K562 (cell line): ENCODE results near the gene TRANK1. TPM values are rescaled to one million over a fixed set of nuclear protein-coding genes. Genes with fewer than 3 reads are reported as not detected.

ENCODE experiments used
- ATAC-seq: fragments of 200-7000 bp; cut with Tn5 transposase; 3 replicates; pipeline ENCODE4 v1.9.1; 2020; ENCODE audit warnings: moderate library complexity
- BruUV-seq: library from RNA; stranded (reverse); fragments of 400-500 nt; replicated peaks from 2 replicates; lab custom pipeline; 2021; lab: Mats Ljungman, UMichigan
- CTCF ChIA-PET: fragments of 300-600 bp; formaldehyde crosslinking; extraction: SDS; loops from one replicate; lab custom pipeline; 2021; ENCODE audit warnings: low intra/inter-chr PET ratio; lab: Yijun Ruan, JAX
- POLR2A ChIA-PET: fragments of 300-600, 350-650 bp; sonication (Branson Sonifier 250); formaldehyde crosslinking; extraction: SDS; loops from one replicate; lab custom pipeline; 2021; ENCODE audit warnings: antibody characterized with exemption, inconsistent platforms; lab: Yijun Ruan, JAX
- DNase-seq, 4 experiments: peaks; one replicate each; pipeline versions ENCODE4 v3.0.0 to v3.0.0-alpha.2; 2011 to 2018; ENCODE audit warnings: low spot score in 3 of 4, mixed read lengths in 3 of 4; ENCODE audit errors: extremely low read depth in 1 of 4
- FAIRE-seq: peaks from 2 replicates; lab custom pipeline; 2011; peaks lifted over from hg19 to GRCh38; lab: Jason Lieb, UNC
- H2AFZ ChIP-seq: 2 replicates; pipeline ENCODE4 v1.6.0; 2011; ENCODE audit warnings: low read depth, low read length, control low read depth, inconsistent platforms
- H3K27ac ChIP-seq: fragments of 200-600 bp; 3 replicates; pipeline ENCODE4 v1.8.0; 2011; ENCODE audit warnings: low read depth, mild to moderate bottlenecking, control low read depth, inconsistent platforms, low read length, moderate library complexity, mixed read lengths; ENCODE audit errors: extremely low read depth
- H3K27me3 ChIP-seq, 2 experiments: fragments of 300-600 bp in 1 of 2; 2 replicates in 1 of 2; 3 replicates in 1 of 2; pipeline versions ENCODE4 v1.6.0 to v1.8.0; 2011; ENCODE audit warnings: inconsistent platforms in 2 of 2, low read length in 2 of 2, mild to moderate bottlenecking in 1 of 2, mixed read lengths in 1 of 2, moderate library complexity in 1 of 2; ENCODE audit not compliant: control insufficient read depth in 2 of 2, insufficient read depth in 2 of 2
- H3K36me3 ChIP-seq: fragments of 300-600 bp; 3 replicates; pipeline ENCODE4 v1.8.0; 2011; ENCODE audit warnings: mild to moderate bottlenecking, low read length, inconsistent platforms; ENCODE audit not compliant: control insufficient read depth, insufficient read depth
- H3K4me1 ChIP-seq, 2 experiments: fragments of 200-600 bp in 1 of 2; replicated peaks in 1 of 2; 2 replicates in 1 of 2; 3 replicates in 1 of 2; pipeline versions ENCODE4 v1.5.1 to v1.8.0; 2011; ENCODE audit warnings: inconsistent platforms in 2 of 2, low read length in 2 of 2, mild to moderate bottlenecking in 1 of 2, mixed read lengths in 1 of 2, moderate library complexity in 1 of 2; ENCODE audit not compliant: control insufficient read depth in 2 of 2, insufficient read depth in 2 of 2
- H3K4me2 ChIP-seq: 2 replicates; pipeline ENCODE4 v1.6.1; 2011; ENCODE audit warnings: low read length, control low read depth, inconsistent platforms, mixed read lengths; ENCODE audit not compliant: insufficient read depth
- H3K4me3 ChIP-seq: fragments of 200-600 bp; sonication (generic), shearing (Covaris generic); 2 replicates; pipeline ENCODE4 v1.5.1; 2016; ENCODE audit warnings: control low read depth, inconsistent platforms
- H3K79me2 ChIP-seq: fragments of 200-600 bp; 3 replicates; pipeline ENCODE4 v1.8.0; 2011; ENCODE audit warnings: low read length, inconsistent platforms; ENCODE audit not compliant: control insufficient read depth, insufficient read depth
- H3K9ac ChIP-seq, 2 experiments: 2 replicates each; pipeline versions ENCODE4 v1.6.0 to v1.6.1; 2011; ENCODE audit warnings: low read depth in 2 of 2, low read length in 2 of 2, control low read depth in 1 of 2, inconsistent platforms in 1 of 2, mild to moderate bottlenecking in 1 of 2, mixed read lengths in 1 of 2; ENCODE audit not compliant: insufficient read depth in 1 of 2
- H3K9me1 ChIP-seq: one replicate; pipeline ENCODE4 v1.6.0; 2011; ENCODE audit warnings: inconsistent platforms, mild to moderate bottlenecking, low read length, moderate library complexity; ENCODE audit not compliant: control insufficient read depth, insufficient read depth
- H3K9me3 ChIP-seq: replicated peaks from 2 replicates; pipeline ENCODE4 v1.5.1; 2011; ENCODE audit warnings: low read depth, low read length, inconsistent platforms; ENCODE audit not compliant: control insufficient read depth, insufficient read depth
- H4K20me1 ChIP-seq: replicated peaks from 2 replicates; pipeline ENCODE4 v1.6.1; 2011; ENCODE audit warnings: low read length, inconsistent platforms, mixed read lengths; ENCODE audit not compliant: control insufficient read depth, insufficient read depth
- BHLHE40 ChIP-seq: IDR thresholded peaks from 2 replicates; pipeline ENCODE4 v1.6.1; 2011; ENCODE audit warnings: low read length, improper control_type of control experiment
- COPS2 ChIP-seq: fragments of 450-650 bp; conservative IDR thresholded peaks from 2 replicates; pipeline ENCODE4 v1.6.1; 2016; ENCODE audit warnings: mild to moderate bottlenecking, moderate library complexity
- FOXA1 ChIP-seq: fragments of 450-650 bp; IDR thresholded peaks from 2 replicates; pipeline ENCODE4 v1.6.1; 2016; ENCODE audit warnings: mild to moderate bottlenecking, borderline replicate concordance
- FUS ChIP-seq: fragments of 200-400 bp; formaldehyde crosslinking; optimal IDR thresholded peaks from 2 replicates; pipeline ENCODE3; 2017; ENCODE audit warnings: low read depth, low read length
- RBM15 ChIP-seq: fragments of 200-400 bp; formaldehyde crosslinking; IDR thresholded peaks from 2 replicates; pipeline ENCODE4 v1.6.1; 2018; ENCODE audit warnings: mild to moderate bottlenecking, low read length, moderate library complexity; ENCODE audit not compliant: insufficient read depth
- TAF1 ChIP-seq: IDR thresholded peaks from 2 replicates; pipeline ENCODE4 v1.6.1; 2011; ENCODE audit warnings: mild to moderate bottlenecking, low read length, moderate library complexity; ENCODE audit not compliant: insufficient read depth, control insufficient read depth, severe bottlenecking; ENCODE audit errors: extremely low read depth
- WGBS: fragments of 100-300 bp; shearing (Covaris generic); methylation state at CpG from one replicate; pipeline ENCODE4 v1.1.6; 2016; ENCODE audit warnings: low coverage, mixed read lengths; ENCODE audit not compliant: insufficient coverage; ENCODE audit errors: missing lambda C conversion rate; 5-methylcytosine and 5-hydroxymethylcytosine counted together
- in situ Hi-C: fragments of 300-500 bp; cut with MboI; formaldehyde crosslinking; loops from 4 replicates; pipeline ENCODE4 v1.15.0; 2018; ENCODE audit warnings: inconsistent platforms, mixed read lengths
- intact Hi-C: fragments of 100-400 bp; cut with micrococcal nuclease; formaldehyde crosslinking; loops from 2 replicates; pipeline ENCODE4 v1.14.2; 2022
- polyA plus RNA-seq, 8 experiments: library from polyadenylated mRNA; depleted of rRNA in 4 of 8; stranded (reverse) in 5 of 8; unstranded in 3 of 8; fragments of >200 nt; fragmentation: Nextera tagmentation in 2 of 8; fragmentation: Illumina TruSeq in 1 of 8; extraction: Ambion mirVana in 2 of 8; extraction: Trizol in 1 of 8; gene quantifications; 2 replicates each; pipeline versions ENCODE4 v1.2.1 to v1.2.3, GENCODE V29; 2011 to 2014; ENCODE audit warnings: inconsistent platforms in 1 of 8, missing spikeins in 1 of 8
- total RNA-seq, 7 experiments: library from RNA; depleted of rRNA in 6 of 7; stranded (reverse); fragments of >200 nt in 6 of 7; fragmentation: Illumina TruSeq in 2 of 7; extraction: Trizol in 2 of 7; gene quantifications; 2 replicates each; pipeline versions ENCODE4 v1.2.1 to v1.2.3, GENCODE V29; 2011 to 2021; ENCODE audit warnings: low replicate concordance in 1 of 7
- TF ChIP-seq, protein P1 (sequence below): fragments of 450-650 bp; IDR thresholded peaks from 2 replicates; pipeline ENCODE4 v1.6.1; 2016; ENCODE audit warnings: mild to moderate bottlenecking, moderate library complexity
- TF ChIP-seq, protein P2 (sequence below): IDR thresholded peaks from 2 replicates; pipeline ENCODE4 v1.6.1; 2011; ENCODE audit not compliant: insufficient read length; ENCODE audit errors: extremely low read depth

TRANK1 gene
- total and polyA plus RNA-seq, 9 of the 15 experiments (the other 6 are each of a cell fraction or from before 2014, with no cell fraction given), result 0.41 to 5.3 (median 2.1) TPM

GRCh38 chr3:36786921-36787890, 157.6 kb downstream of the TRANK1 start:
- no TSS peak for BruUV-seq

More at GRCh38 chr3:36786921-36787890, 157.6 kb downstream of the TRANK1 start:
- Histone ChIP-seq H3K4me2 (no peak overlapping the region), H3K9me1 (no peaks in the 10 kb centered on the region), H4K20me1 (no peaks in the 10 kb centered on the region), H3K79me2 (no peaks in the 10 kb centered on the region), H3K4me3 (no peak overlapping the region), H3K36me3 (no peaks in the 10 kb centered on the region), H2AFZ (no peak overlapping the region), H3K4me1 (no peaks in the 10 kb centered on the region), H3K27me3 (peaks cover 0 to 2% of the 10 kb centered on the region in 2 experiments; a peak in 1 of 5 replicates), H3K9ac (no peak overlapping the region), H3K27ac (no peak overlapping the region), H3K9me3 (no peaks in the 10 kb centered on the region)
- 2% methylated on average over 3 of the region's 3 CpGs for WGBS
- no peak for FAIRE-seq
- peak; percentile 39; the same call in 2 of the 3 replicates for ATAC-seq
- TF ChIP-seq BHLHE40 (no peak), FUS (no peak), TAF1 (no peak), RBM15 (no peak), FOXA1 (no peak), COPS2 (no peak)
- TF ChIP-seq, protein P1, sequence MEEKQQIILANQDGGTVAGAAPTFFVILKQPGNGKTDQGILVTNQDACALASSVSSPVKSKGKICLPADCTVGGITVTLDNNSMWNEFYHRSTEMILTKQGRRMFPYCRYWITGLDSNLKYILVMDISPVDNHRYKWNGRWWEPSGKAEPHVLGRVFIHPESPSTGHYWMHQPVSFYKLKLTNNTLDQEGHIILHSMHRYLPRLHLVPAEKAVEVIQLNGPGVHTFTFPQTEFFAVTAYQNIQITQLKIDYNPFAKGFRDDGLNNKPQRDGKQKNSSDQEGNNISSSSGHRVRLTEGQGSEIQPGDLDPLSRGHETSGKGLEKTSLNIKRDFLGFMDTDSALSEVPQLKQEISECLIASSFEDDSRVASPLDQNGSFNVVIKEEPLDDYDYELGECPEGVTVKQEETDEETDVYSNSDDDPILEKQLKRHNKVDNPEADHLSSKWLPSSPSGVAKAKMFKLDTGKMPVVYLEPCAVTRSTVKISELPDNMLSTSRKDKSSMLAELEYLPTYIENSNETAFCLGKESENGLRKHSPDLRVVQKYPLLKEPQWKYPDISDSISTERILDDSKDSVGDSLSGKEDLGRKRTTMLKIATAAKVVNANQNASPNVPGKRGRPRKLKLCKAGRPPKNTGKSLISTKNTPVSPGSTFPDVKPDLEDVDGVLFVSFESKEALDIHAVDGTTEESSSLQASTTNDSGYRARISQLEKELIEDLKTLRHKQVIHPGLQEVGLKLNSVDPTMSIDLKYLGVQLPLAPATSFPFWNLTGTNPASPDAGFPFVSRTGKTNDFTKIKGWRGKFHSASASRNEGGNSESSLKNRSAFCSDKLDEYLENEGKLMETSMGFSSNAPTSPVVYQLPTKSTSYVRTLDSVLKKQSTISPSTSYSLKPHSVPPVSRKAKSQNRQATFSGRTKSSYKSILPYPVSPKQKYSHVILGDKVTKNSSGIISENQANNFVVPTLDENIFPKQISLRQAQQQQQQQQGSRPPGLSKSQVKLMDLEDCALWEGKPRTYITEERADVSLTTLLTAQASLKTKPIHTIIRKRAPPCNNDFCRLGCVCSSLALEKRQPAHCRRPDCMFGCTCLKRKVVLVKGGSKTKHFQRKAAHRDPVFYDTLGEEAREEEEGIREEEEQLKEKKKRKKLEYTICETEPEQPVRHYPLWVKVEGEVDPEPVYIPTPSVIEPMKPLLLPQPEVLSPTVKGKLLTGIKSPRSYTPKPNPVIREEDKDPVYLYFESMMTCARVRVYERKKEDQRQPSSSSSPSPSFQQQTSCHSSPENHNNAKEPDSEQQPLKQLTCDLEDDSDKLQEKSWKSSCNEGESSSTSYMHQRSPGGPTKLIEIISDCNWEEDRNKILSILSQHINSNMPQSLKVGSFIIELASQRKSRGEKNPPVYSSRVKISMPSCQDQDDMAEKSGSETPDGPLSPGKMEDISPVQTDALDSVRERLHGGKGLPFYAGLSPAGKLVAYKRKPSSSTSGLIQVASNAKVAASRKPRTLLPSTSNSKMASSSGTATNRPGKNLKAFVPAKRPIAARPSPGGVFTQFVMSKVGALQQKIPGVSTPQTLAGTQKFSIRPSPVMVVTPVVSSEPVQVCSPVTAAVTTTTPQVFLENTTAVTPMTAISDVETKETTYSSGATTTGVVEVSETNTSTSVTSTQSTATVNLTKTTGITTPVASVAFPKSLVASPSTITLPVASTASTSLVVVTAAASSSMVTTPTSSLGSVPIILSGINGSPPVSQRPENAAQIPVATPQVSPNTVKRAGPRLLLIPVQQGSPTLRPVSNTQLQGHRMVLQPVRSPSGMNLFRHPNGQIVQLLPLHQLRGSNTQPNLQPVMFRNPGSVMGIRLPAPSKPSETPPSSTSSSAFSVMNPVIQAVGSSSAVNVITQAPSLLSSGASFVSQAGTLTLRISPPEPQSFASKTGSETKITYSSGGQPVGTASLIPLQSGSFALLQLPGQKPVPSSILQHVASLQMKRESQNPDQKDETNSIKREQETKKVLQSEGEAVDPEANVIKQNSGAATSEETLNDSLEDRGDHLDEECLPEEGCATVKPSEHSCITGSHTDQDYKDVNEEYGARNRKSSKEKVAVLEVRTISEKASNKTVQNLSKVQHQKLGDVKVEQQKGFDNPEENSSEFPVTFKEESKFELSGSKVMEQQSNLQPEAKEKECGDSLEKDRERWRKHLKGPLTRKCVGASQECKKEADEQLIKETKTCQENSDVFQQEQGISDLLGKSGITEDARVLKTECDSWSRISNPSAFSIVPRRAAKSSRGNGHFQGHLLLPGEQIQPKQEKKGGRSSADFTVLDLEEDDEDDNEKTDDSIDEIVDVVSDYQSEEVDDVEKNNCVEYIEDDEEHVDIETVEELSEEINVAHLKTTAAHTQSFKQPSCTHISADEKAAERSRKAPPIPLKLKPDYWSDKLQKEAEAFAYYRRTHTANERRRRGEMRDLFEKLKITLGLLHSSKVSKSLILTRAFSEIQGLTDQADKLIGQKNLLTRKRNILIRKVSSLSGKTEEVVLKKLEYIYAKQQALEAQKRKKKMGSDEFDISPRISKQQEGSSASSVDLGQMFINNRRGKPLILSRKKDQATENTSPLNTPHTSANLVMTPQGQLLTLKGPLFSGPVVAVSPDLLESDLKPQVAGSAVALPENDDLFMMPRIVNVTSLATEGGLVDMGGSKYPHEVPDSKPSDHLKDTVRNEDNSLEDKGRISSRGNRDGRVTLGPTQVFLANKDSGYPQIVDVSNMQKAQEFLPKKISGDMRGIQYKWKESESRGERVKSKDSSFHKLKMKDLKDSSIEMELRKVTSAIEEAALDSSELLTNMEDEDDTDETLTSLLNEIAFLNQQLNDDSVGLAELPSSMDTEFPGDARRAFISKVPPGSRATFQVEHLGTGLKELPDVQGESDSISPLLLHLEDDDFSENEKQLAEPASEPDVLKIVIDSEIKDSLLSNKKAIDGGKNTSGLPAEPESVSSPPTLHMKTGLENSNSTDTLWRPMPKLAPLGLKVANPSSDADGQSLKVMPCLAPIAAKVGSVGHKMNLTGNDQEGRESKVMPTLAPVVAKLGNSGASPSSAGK, result no peak
- TF ChIP-seq, protein P2, sequence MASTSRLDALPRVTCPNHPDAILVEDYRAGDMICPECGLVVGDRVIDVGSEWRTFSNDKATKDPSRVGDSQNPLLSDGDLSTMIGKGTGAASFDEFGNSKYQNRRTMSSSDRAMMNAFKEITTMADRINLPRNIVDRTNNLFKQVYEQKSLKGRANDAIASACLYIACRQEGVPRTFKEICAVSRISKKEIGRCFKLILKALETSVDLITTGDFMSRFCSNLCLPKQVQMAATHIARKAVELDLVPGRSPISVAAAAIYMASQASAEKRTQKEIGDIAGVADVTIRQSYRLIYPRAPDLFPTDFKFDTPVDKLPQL, result no peak
- intact Hi-C loops, result no loop called here
- no peak for DNase-seq
- CTCF ChIA-PET, result no interaction called here
- in situ Hi-C loops, result no loop called here
- POLR2A ChIA-PET, result interaction anchor here (1.0 to 1.1 kb wide), 2 partner anchors 11 to 202 kb away, joined by 4 to 5 read pairs; no protein-coding TSS in a partner anchor
